ENCODE data around the gene TAOK3. TPM values are rescaled to one million over a fixed set of nuclear protein-coding genes. Genes with fewer than 3 reads are reported as not detected.

Gene TAOK3
- total and polyA plus RNA-seq, 2 of the 8 experiments (the other 6 are each of a cell fraction or from before 2014, with no cell fraction given), result 5.2 to 9.3 TPM

GRCh38 chr12:118409834-118410233 lies 37.1 kb upstream of the TAOK3 start:
- no peak overlapping the region for H2BK20ac ChIP-seq (ENCODE audit: low read length)
- peaks cover 0 to 2% of the 10 kb centered on the region in 2 experiments for H4K20me1 ChIP-seq (replicated peaks in 1 of 2; ENCODE audit: control insufficient read depth in 1 of 2, insufficient read depth in 2 of 2, low read length in 2 of 2)
- no peak overlapping the region for H2BK5ac ChIP-seq (ENCODE audit: low read depth, low read length)
- no peak overlapping the region for H3K27ac ChIP-seq (ENCODE audit: low read depth, low read length)
- no peak overlapping the region for H2BK120ac ChIP-seq (replicated peaks; ENCODE audit: low read depth, low read length)
- TF ChIP-seq MAFK (IDR thresholded peaks at IDR 0.05; ENCODE audit: low read depth, low read length) (no peak), KDM4A (IDR thresholded peaks at IDR 0.05; ENCODE audit: low read depth, low read length, severe bottlenecking) (no peak)
- H2BK15ac ChIP-seq (ENCODE audit: low read length), result no peak overlapping the region
- no peak overlapping the region for H2AK5ac ChIP-seq (ENCODE audit: low read depth, low read length)
- ChIA-PET CTCF (ENCODE audit: partially characterized antibody) (interaction anchor here (0.7 to 1.6 kb wide), 2 partner anchors 16 to 245 kb away, joined by 3 read pairs; no protein-coding TSS in a partner anchor), POLR2A (ENCODE audit: partially characterized antibody) (no interaction called here)
- no peak overlapping the region for H3K4me2 ChIP-seq (ENCODE audit: insufficient read depth in 1 of 2, low read depth in 2 of 2, low read length in 2 of 2)
- H2BK12ac ChIP-seq (ENCODE audit: low read depth, low read length), result no peak overlapping the region
- H3K18ac ChIP-seq (ENCODE audit: extremely low read depth, low read length), result no peak overlapping the region
- H2AFZ ChIP-seq (ENCODE audit: low read length), result no peak overlapping the region
- H3K23me2 ChIP-seq (ENCODE audit: low read depth, low read length), result no peaks in the 10 kb centered on the region
- no peaks in the 10 kb centered on the region for H3K9me3 ChIP-seq (ENCODE audit: insufficient read depth in 2 of 2, low read depth in 1 of 2, low read length in 1 of 2)
- no peak overlapping the region for H3K9ac ChIP-seq (replicated peaks in 1 of 4; ENCODE audit: extremely low read depth in 1 of 4, low read depth in 3 of 4, low read length in 3 of 4)
- H3K36me3 ChIP-seq (ENCODE audit: control insufficient read depth in 2 of 4, insufficient read depth in 4 of 4, low read length in 3 of 4), result peaks cover 2 to 55% (median 39%) of the 10 kb centered on the region in 4 experiments
- H4K5ac ChIP-seq (ENCODE audit: insufficient read length, low read depth, low read length), result no peak overlapping the region
- FAIRE-seq (no peak), DNase-seq (ENCODE audit: low read depth in 1 of 2, low spot score in 2 of 2) (no peak)
- H3K23ac ChIP-seq (ENCODE audit: insufficient read length), result no peak overlapping the region
- H3K56ac ChIP-seq (replicated peaks; ENCODE audit: insufficient read length, low read depth, low read length), result no peak overlapping the region
- no peaks in the 10 kb centered on the region for H3K4me1 ChIP-seq (replicated peaks in 1 of 4; ENCODE audit: control insufficient read depth in 3 of 4, insufficient read depth in 4 of 4, low read length in 3 of 4)
- H3K27me3 ChIP-seq (replicated peaks in 1 of 4; ENCODE audit: control insufficient read depth in 3 of 4, extremely low read depth in 1 of 4, insufficient read depth in 3 of 4, low read length in 3 of 4), result no peaks in the 10 kb centered on the region
- no peak overlapping the region for H4K8ac ChIP-seq (ENCODE audit: extremely low read depth, insufficient read depth, low read length)
- H3K4ac ChIP-seq (replicated peaks; ENCODE audit: insufficient read length, low read depth, low read length), result no peak overlapping the region
- no peak overlapping the region for H3K4me3 ChIP-seq (ENCODE audit: extremely low read depth in 1 of 4, insufficient read depth in 2 of 4, low read depth in 3 of 4, low read length in 4 of 4)
- no peak overlapping the region for H3K14ac ChIP-seq (ENCODE audit: insufficient read length)
- H3K79me1 ChIP-seq (ENCODE audit: low read depth, low read length), result no peaks in the 10 kb centered on the region
- no peaks in the 10 kb centered on the region for H3K79me2 ChIP-seq (ENCODE audit: control insufficient read depth in 1 of 2, insufficient read depth in 2 of 2, low read length in 2 of 2)
- H4K91ac ChIP-seq (replicated peaks; ENCODE audit: insufficient read length, low read length), result no peak overlapping the region
- 89% methylated on average over 2 of the region's 2 CpGs; no CpG with 5 or more reads in 1 of the 2 experiments for WGBS, 2 experiments (ENCODE audit: extremely low coverage in 1 of 2, insufficient coverage in 1 of 2, insufficient read length in 1 of 2, insufficient replicate concordance in 2 of 2, low coverage in 1 of 2, low lambda C conversion rate in 2 of 2, missing lambda C conversion rate in 1 of 2)
